GM23338 (cell line): ENCODE measurements around the gene OR6K3. TPM values are rescaled to one million over a fixed set of nuclear protein-coding genes. Genes with fewer than 3 reads are reported as not detected.

Experiments used
- ATAC-seq: fragments of 200-7000 bp; cut with Tn5 transposase; 3 replicates; pipeline ENCODE4 v1.9.1; 2020
- DNase-seq: peaks from one replicate; pipeline ENCODE4 v3.0.0-alpha.2; 2015; ENCODE audit warnings: low spot score
- H2AFZ ChIP-seq: fragments of 200-600 bp; sonication (generic); 2 replicates; pipeline ENCODE4 v1.8.0; 2016; ENCODE audit warnings: antibody characterized with exemption, mild to moderate bottlenecking, moderate library complexity
- H3F3A ChIP-seq: fragments of 200-600 bp; sonication (generic); replicated peaks from 2 replicates; pipeline ENCODE4 v1.8.0; 2017; ENCODE audit warnings: antibody characterized with exemption, mixed run types, low read depth
- H3K27ac ChIP-seq: fragments of 200-600 bp; sonication (generic); 2 replicates; pipeline ENCODE4 v1.6.1; 2016; ENCODE audit warnings: low read depth
- H3K27me3 ChIP-seq: fragments of 200-600 bp; sonication (generic); 2 replicates; pipeline ENCODE4 v1.8.0; 2016; ENCODE audit warnings: mild to moderate bottlenecking, mixed run types, moderate library complexity; ENCODE audit not compliant: insufficient read depth
- H3K36me3 ChIP-seq: fragments of 200-600 bp; sonication (generic); 2 replicates; pipeline ENCODE4 v1.8.0; 2016; ENCODE audit warnings: mild to moderate bottlenecking; ENCODE audit not compliant: insufficient read depth
- H3K4me1 ChIP-seq: fragments of 200-600 bp; sonication (generic); 2 replicates; pipeline ENCODE4 v1.8.0; 2016; ENCODE audit warnings: mild to moderate bottlenecking, moderate library complexity; ENCODE audit not compliant: insufficient read depth
- H3K4me2 ChIP-seq: fragments of 200-600 bp; sonication (generic); 2 replicates; pipeline ENCODE4 v1.7.1; 2017; ENCODE audit warnings: mixed run types
- H3K4me3 ChIP-seq: fragments of 200-600 bp; sonication (generic); 2 replicates; pipeline ENCODE4 v1.6.1; 2016; ENCODE audit warnings: mixed run types
- H3K79me2 ChIP-seq: fragments of 200-600 bp; sonication (generic); replicated peaks from 2 replicates; pipeline ENCODE4 v1.8.0; 2017; ENCODE audit warnings: mild to moderate bottlenecking; ENCODE audit not compliant: insufficient read depth
- H3K9me2 ChIP-seq: fragments of 200-600 bp; sonication (generic); 2 replicates; pipeline ENCODE4 v1.8.0; 2017; ENCODE audit not compliant: insufficient read depth
- H4K20me1 ChIP-seq: fragments of 200-600 bp; sonication (generic); replicated peaks from 2 replicates; pipeline ENCODE4 v1.8.0; 2017; ENCODE audit warnings: mild to moderate bottlenecking; ENCODE audit not compliant: insufficient read depth
- H3K27ac Mint-ChIP-seq: 2 replicates; pipeline ENCODE4 v1.8.0; 2020; ENCODE audit warnings: inconsistent platforms, mild to moderate bottlenecking, moderate library complexity, mixed read lengths
- H3K27me3 Mint-ChIP-seq: 3 replicates; pipeline ENCODE4 v1.8.0; 2022; ENCODE audit warnings: low read depth, mild to moderate bottlenecking, moderate library complexity, mixed read lengths, inconsistent platforms; ENCODE audit not compliant: insufficient read depth, poor library complexity
- H3K36me3 Mint-ChIP-seq: 3 replicates; pipeline ENCODE4 v1.8.0; 2021; ENCODE audit warnings: low read depth, mild to moderate bottlenecking, inconsistent platforms, moderate library complexity, mixed read lengths
- H3K4me1 Mint-ChIP-seq: 3 replicates; pipeline ENCODE4 v1.8.0; 2020; ENCODE audit warnings: mild to moderate bottlenecking, inconsistent platforms, mixed read lengths
- H3K4me3 Mint-ChIP-seq: 3 replicates; pipeline ENCODE4 v1.8.0; 2021; ENCODE audit warnings: moderate library complexity, mild to moderate bottlenecking, inconsistent platforms, mixed read lengths
- H3K9me3 Mint-ChIP-seq: 3 replicates; pipeline ENCODE4 v1.8.0; 2020; ENCODE audit warnings: moderate library complexity, mild to moderate bottlenecking, inconsistent platforms, mixed read lengths
- CREB1 ChIP-seq: fragments of 250-450 bp; sonication (Bioruptor Pico); IDR thresholded peaks from 2 replicates; pipeline ENCODE4 v1.5.0; 2020; ENCODE audit warnings: low read depth, mild to moderate bottlenecking, moderate library complexity
- CTCF ChIP-seq, 2 experiments: fragments of 200-600 bp in 1 of 2; sonication (generic) in 1 of 2; conservative IDR thresholded peaks; 2 replicates each; pipeline versions ENCODE4 v1.5.1 to v1.6.1; 2016 to 2017; ENCODE audit warnings: antibody characterized with exemption in 2 of 2, low read depth in 2 of 2, mild to moderate bottlenecking in 2 of 2, moderate library complexity in 1 of 2
- ETS1 ChIP-seq: IDR thresholded peaks from 2 replicates; pipeline ENCODE4 v1.6.1; 2016; ENCODE audit warnings: antibody characterized with exemption
- EZH2 ChIP-seq: fragments of 200-600 bp; sonication (generic); IDR thresholded peaks from one replicate; pipeline ENCODE4 v1.8.0; 2017; ENCODE audit warnings: antibody characterized with exemption, mild to moderate bottlenecking, low read depth; ENCODE audit not compliant: unreplicated experiment
- EZH2phosphoT487 ChIP-seq: fragments of 200-600 bp; sonication (generic); IDR thresholded peaks from one replicate; pipeline ENCODE4 v1.8.1; 2018; ENCODE audit warnings: antibody characterized with exemption; ENCODE audit not compliant: unreplicated experiment
- NANOG ChIP-seq: IDR thresholded peaks from 2 replicates; pipeline ENCODE4 v1.6.1; 2016; ENCODE audit warnings: antibody characterized with exemption, borderline replicate concordance
- POLR2AphosphoS5 ChIP-seq: IDR thresholded peaks from 2 replicates; pipeline ENCODE4 v1.6.1; 2016; ENCODE audit warnings: antibody characterized with exemption, low read depth
- REST ChIP-seq: IDR thresholded peaks from one replicate; pipeline ENCODE4 v1.6.1; 2018; ENCODE audit warnings: antibody characterized with exemption; ENCODE audit not compliant: unreplicated experiment
- STAT1 ChIP-seq: IDR thresholded peaks from one replicate; pipeline ENCODE4 v1.6.1; 2016; ENCODE audit warnings: antibody characterized with exemption; ENCODE audit not compliant: unreplicated experiment
- ZNF114 ChIP-seq: fragments of 250-450 bp; sonication (Bioruptor Pico); IDR thresholded peaks from 2 replicates; pipeline ENCODE4 v1.5.0; 2020; ENCODE audit warnings: mild to moderate bottlenecking, moderate library complexity
- polyA plus RNA-seq: library from polyadenylated mRNA; unstranded; fragments of >200 nt; fragmentation: Nextera tagmentation; extraction: Ambion mirVana; gene quantifications from 2 replicates; pipeline ENCODE4 v1.2.1, GENCODE V29; 2016
- total RNA-seq: library from RNA; depleted of rRNA; stranded (reverse); fragments of >200 nt; shearing (Covaris generic); gene quantifications from 2 replicates; pipeline ENCODE4 v1.2.3, GENCODE V29; 2014

Gene OR6K3
- total and polyA plus RNA-seq, 2 experiments from 2014 or later = not detected

- H3K4me2 ChIP-seq = no peak overlapping the region
- H2AFZ ChIP-seq = no peak overlapping the region
- H3K9me2 ChIP-seq = 0 out of 2 replicates have a peak, but pooled peaks cover 3% of the 10 kb centered on the region
- no peaks in the 10 kb centered on the region for H3K79me2 ChIP-seq
- H3F3A ChIP-seq = no peaks in the 10 kb centered on the region
- no peak overlapping the region for H3K27ac ChIP-seq
- H3K36me3 Mint-ChIP-seq = no peaks in the 10 kb centered on the region
- no peak for DNase-seq
- TF ChIP-seq NANOG = no peak
- TF ChIP-seq REST = no peak
- TF ChIP-seq EZH2 = no peak
- TF ChIP-seq ZNF114 (CRISPR knock-in tag) = no peak
- H3K4me1 ChIP-seq = no peaks in the 10 kb centered on the region
- no peaks in the 10 kb centered on the region for H3K4me1 Mint-ChIP-seq
- no peaks in the 10 kb centered on the region for H3K27me3 Mint-ChIP-seq
- H3K36me3 ChIP-seq = no peaks in the 10 kb centered on the region
- no peak; the same call in 2 of the 3 replicates for ATAC-seq
- H4K20me1 ChIP-seq = no peaks in the 10 kb centered on the region
- no peak overlapping the region for H3K4me3 ChIP-seq
- no peaks in the 10 kb centered on the region for H3K9me3 Mint-ChIP-seq
- no peak overlapping the region for H3K27ac Mint-ChIP-seq
- no peak overlapping the region for H3K4me3 Mint-ChIP-seq
- H3K27me3 ChIP-seq = no peaks in the 10 kb centered on the region
Observed at GRCh38 chr1:158681606-158682005, 38.9 kb downstream of the OR6K3 start.

GRCh38 chr1:158679289-158679688 is 41.2 kb downstream of the OR6K3 start:
- no peaks in the 10 kb centered on the region for H3K9me3 Mint-ChIP-seq
- ATAC-seq = no peak
- no peak overlapping the region for H3K4me2 ChIP-seq
- H3K9me2 ChIP-seq = 0 out of 2 replicates have a peak, but pooled peaks cover 3% of the 10 kb centered on the region
- H3K4me1 ChIP-seq = no peaks in the 10 kb centered on the region
- peaks cover 4% of the 10 kb centered on the region; the same call in 2 of the 3 replicates for H3K4me1 Mint-ChIP-seq
- H3K27ac Mint-ChIP-seq = no peak overlapping the region
- no peaks in the 10 kb centered on the region for H3K36me3 ChIP-seq
- H2AFZ ChIP-seq = no peak overlapping the region
- no peaks in the 10 kb centered on the region for H3K27me3 ChIP-seq
- no peaks in the 10 kb centered on the region for H3K79me2 ChIP-seq
- no peaks in the 10 kb centered on the region for H4K20me1 ChIP-seq
- H3K4me3 Mint-ChIP-seq = no peak overlapping the region
- H3F3A ChIP-seq = no peaks in the 10 kb centered on the region
- no peak overlapping the region for H3K4me3 ChIP-seq
- H3K27me3 Mint-ChIP-seq = no peaks in the 10 kb centered on the region
- DNase-seq = no peak
- no peak overlapping the region for H3K27ac ChIP-seq
- H3K36me3 Mint-ChIP-seq = no peaks in the 10 kb centered on the region
- TF ChIP-seq EZH2phosphoT487 (no peak), ETS1 (no peak), CTCF (conservative IDR thresholded peaks at IDR 0.05; ENCODE audit: low read depth in 2 of 2) (no peak), CREB1 (no peak), REST (no peak), NANOG (no peak), ZNF114 (CRISPR knock-in tag) (no peak), STAT1 (no peak), POLR2AphosphoS5 (no peak)
